Measurements from ENCODE around the gene RPL31. TPM values are rescaled to one million over a fixed set of nuclear protein-coding genes. Genes with fewer than 3 reads are reported as not detected.

Gene RPL31
- total RNA-seq, 2 donors from 2014 or later: 316 to 425 TPM

DNA sequence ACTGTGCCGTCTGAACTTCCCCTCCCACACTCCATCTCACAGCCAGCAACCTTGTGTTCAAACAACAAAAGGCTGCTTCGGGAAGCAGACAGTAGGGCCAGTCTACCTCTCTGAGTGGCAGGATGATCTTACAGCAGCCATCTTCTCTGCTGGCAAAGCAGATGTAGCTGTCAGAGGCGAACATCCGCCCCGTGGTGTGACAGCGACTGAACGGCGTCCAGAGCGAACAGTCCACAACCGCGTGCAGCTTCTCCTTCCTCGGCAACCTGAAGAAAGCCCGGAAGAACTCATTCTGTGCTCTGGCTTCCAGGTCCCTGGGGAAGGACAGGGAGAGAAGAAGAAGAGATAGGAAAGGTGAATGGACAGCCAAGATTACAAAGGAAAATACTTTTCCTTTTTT is 38.0 kb downstream of the RPL31 start:
- no peak overlapping the region for H3K27ac ChIP-seq
- H3K27me3 ChIP-seq: no peaks in the 10 kb centered on the region
- ATAC-seq (no peak), DNase-seq (peak in 1 of 4 donors; percentile 2)
- H3K4me3 ChIP-seq: no peak overlapping the region
- TF ChIP-seq POLR2A (IDR thresholded peaks at IDR 0.05): no peak
- TF ChIP-seq, protein P1, sequence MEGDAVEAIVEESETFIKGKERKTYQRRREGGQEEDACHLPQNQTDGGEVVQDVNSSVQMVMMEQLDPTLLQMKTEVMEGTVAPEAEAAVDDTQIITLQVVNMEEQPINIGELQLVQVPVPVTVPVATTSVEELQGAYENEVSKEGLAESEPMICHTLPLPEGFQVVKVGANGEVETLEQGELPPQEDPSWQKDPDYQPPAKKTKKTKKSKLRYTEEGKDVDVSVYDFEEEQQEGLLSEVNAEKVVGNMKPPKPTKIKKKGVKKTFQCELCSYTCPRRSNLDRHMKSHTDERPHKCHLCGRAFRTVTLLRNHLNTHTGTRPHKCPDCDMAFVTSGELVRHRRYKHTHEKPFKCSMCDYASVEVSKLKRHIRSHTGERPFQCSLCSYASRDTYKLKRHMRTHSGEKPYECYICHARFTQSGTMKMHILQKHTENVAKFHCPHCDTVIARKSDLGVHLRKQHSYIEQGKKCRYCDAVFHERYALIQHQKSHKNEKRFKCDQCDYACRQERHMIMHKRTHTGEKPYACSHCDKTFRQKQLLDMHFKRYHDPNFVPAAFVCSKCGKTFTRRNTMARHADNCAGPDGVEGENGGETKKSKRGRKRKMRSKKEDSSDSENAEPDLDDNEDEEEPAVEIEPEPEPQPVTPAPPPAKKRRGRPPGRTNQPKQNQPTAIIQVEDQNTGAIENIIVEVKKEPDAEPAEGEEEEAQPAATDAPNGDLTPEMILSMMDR (IDR thresholded peaks at IDR 0.05): no peak
- peaks cover 0 to 18% of the 10 kb centered on the region in 2 donors for H3K36me3 ChIP-seq (replicated peaks in 1 of 2; ENCODE audit: insufficient read depth in 1 of 2, low read depth in 2 of 2)
- intact Hi-C loops (cut with DNase I): no loop called here
- no peaks in the 10 kb centered on the region for H3K4me1 ChIP-seq
- 89% methylated on average over 13 of the region's 13 CpGs for WGBS, 2 donors
- no peaks in the 10 kb centered on the region for H3K9me3 ChIP-seq

DNA sequence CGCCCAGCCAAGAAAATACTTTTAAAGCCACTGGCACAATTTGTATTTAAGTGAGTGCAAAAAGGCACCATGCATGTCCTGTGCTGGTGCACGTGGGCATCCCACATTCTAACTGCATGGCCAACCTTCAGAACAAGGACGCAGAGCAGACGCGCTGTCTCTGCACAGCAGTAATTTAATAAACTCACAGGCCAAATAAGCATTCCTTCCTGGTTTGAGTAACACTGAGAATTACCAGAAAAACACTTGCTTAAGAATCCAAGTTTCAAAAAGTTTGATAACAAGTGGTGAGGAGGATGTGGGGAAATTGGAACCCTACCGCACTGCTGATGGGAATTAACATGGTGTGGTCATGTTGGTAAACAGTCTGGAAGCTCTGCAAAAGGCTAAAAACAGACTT is 38.7 kb downstream of the RPL31 start:
- Histone ChIP-seq H3K9me3 (no peaks in the 10 kb centered on the region), H3K4me3 (no peak overlapping the region), H3K27ac (no peak overlapping the region), H3K27me3 (no peaks in the 10 kb centered on the region), H3K4me1 (no peaks in the 10 kb centered on the region), H3K36me3 (replicated peaks in 1 of 2; ENCODE audit: insufficient read depth in 1 of 2, low read depth in 2 of 2) (peaks cover 0 to 11% of the 10 kb centered on the region in 2 donors)
- intact Hi-C loops (cut with DNase I): no loop called here
- 79 to 92% methylated on average over 6 of the region's 6 CpGs for WGBS, 2 donors
- ATAC-seq (no peak), DNase-seq (peak in 1 of 4 donors; percentile 4)
- TF ChIP-seq POLR2A (IDR thresholded peaks at IDR 0.05): no peak
- TF ChIP-seq, protein P1 (IDR thresholded peaks at IDR 0.05): no peak

- Histone ChIP-seq H3K4me3 (no peak overlapping the region), H3K9me3 (no peaks in the 10 kb centered on the region), H3K27ac (no peak overlapping the region), H3K4me1 (no peaks in the 10 kb centered on the region), H3K27me3 (no peaks in the 10 kb centered on the region), H3K36me3 (replicated peaks in 1 of 2; ENCODE audit: insufficient read depth in 1 of 2, low read depth in 2 of 2) (peaks cover 0 to 9% of the 10 kb centered on the region in 2 donors)
- ATAC-seq (no peak), DNase-seq (no peak)
- WGBS, 2 donors: 77 to 83% methylated on average over 4 of the region's 4 CpGs
- TF ChIP-seq, protein P1 (IDR thresholded peaks at IDR 0.05): no peak
- TF ChIP-seq POLR2A (IDR thresholded peaks at IDR 0.05): no peak
- intact Hi-C loops (cut with DNase I): no loop called here
Observed at GRCh38 chr2:101041413-101041812, 39.3 kb downstream of the RPL31 start.

DNA sequence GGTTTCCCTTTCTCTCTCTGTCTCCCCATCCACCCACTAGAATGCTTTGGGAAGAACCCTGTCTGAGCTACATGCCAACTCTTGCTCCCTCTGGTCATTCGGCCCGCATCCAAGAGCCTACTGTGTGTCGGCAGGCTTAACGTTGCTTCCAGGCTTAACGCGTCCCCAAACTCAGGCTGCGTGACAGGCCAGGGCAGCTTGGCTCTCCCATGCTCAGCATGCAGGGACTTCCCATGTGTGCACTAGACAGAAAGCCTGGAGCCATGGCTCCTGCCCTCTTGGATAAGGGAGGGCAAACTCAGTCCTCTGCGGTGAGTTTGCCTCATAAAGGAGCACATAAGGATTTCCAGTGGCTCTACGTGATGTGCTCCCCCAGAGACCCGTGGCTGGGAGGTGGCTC is 43.2 kb downstream of the RPL31 start:
- Histone ChIP-seq H3K4me3 (no peak overlapping the region), H3K36me3 (replicated peaks in 1 of 2; ENCODE audit: insufficient read depth in 1 of 2, low read depth in 2 of 2) (peaks cover 0 to 7% of the 10 kb centered on the region in 2 donors), H3K9me3 (no peaks in the 10 kb centered on the region), H3K27ac (no peak overlapping the region), H3K4me1 (peaks cover 12% of the 10 kb centered on the region), H3K27me3 (no peaks in the 10 kb centered on the region)
- ATAC-seq: no peak
- 96 to 97% methylated on average over 4 to 10 of the region's 10 CpGs for WGBS, 2 donors
- intact Hi-C loops (cut with DNase I): no loop called here
- DNase-seq: peak in 1 of 4 donors; percentile 3
- no peak for TF ChIP-seq POLR2A (IDR thresholded peaks at IDR 0.05)
- TF ChIP-seq, protein P1 (IDR thresholded peaks at IDR 0.05): no peak

DNA sequence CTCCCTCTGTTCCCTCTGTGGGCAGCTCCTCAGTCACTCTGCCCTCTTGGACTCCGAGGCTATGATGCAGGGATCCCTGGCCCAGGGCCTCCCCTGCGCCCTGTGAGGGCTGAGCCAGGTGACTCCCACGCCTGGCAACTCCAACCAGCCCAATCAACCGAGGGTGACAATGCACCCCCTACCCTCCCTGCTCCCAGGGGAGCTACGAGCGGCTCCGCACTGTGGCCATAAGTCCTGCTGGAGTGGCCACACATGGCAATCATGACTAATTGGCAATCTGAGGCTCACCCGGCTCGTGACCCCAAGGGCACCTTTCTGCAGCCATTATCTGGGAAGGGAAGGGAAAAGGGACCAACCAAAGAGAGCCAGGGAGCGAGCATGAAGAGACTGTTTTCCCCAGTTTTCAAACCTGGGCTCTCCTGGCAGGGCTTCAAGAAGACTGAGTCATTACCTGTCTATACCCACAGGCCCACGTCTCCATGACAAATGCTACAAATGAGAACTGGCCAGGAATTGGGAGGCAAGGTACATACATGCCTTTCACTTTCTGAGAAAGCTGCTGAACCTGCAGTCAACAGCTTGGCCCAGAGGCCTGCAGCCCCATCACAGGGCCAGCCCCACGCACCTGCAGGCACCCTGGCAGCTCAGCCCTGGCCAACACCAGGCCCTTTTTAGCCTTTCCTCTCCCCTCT is 45.1 kb downstream of the RPL31 start:
- H3K36me3 ChIP-seq (replicated peaks in 1 of 2; ENCODE audit: insufficient read depth in 1 of 2, low read depth in 2 of 2): peaks cover 0 to 9% of the 10 kb centered on the region in 2 donors
- H3K4me1 ChIP-seq: peaks cover 12% of the 10 kb centered on the region
- peak; percentile 86 for ATAC-seq
- H3K9me3 ChIP-seq: no peaks in the 10 kb centered on the region
- no peak for TF ChIP-seq POLR2A (IDR thresholded peaks at IDR 0.05)
- TF ChIP-seq, protein P1 (IDR thresholded peaks at IDR 0.05): peak in 1 of 7 experiments; percentile 2
- no peaks in the 10 kb centered on the region for H3K27me3 ChIP-seq
- peak; percentile 58 to 91 (median 74) for DNase-seq
- peak overlapping the region; percentile 33 to 64 (median 49) for H3K27ac ChIP-seq
- H3K4me3 ChIP-seq: no peak overlapping the region
- 52 to 70% methylated on average over 12 of the region's 12 CpGs for WGBS, 2 donors
- intact Hi-C loops (cut with DNase I): no loop called here
